ENCODE data around the gene DLGAP5. TPM values are rescaled to one million over a fixed set of nuclear protein-coding genes. Genes with fewer than 3 reads are reported as not detected.

The DLGAP5 gene
- polyA plus RNA-seq, 1 donor (not counting 4 experiments of a cell fraction or from before 2014, with no cell fraction given), result 15.3 TPM

DNA sequence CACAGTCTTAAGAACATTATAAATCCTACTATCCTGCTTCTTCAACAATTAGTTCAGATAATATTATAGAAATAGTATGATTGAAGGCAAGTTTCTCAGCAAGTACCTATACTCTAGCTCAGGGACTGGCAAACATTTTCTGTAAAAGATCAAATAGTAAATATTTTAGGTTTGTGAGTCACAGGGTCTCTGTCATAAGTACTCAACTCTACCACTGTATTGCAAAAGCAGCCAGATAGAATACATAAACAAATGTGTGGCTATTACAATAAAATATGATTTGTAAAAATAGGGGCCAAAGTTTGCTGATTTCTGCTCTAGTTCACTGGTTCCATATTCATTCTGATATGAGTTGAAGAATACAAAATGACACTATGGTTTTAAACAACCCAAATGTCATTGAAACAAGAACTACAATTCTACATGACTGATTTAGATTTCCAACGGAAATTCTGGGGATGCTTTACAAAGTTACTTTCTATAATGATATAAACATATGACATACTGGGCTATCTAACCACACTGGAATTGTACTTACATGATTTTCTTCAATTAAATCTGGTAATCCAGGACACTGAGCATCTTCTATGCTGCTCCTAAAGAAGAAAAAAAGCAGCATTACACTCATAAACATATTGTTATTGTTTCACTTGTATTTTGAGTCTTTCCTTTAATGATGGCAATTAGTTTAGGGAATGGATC is 39.2 kb downstream of the DLGAP5 start:
- H3K79me2 ChIP-seq (ENCODE audit: control insufficient read depth, insufficient read depth, low read length), result no peaks in the 10 kb centered on the region
- H3K9me1 ChIP-seq (ENCODE audit: control insufficient read depth, extremely low read depth, insufficient read depth, low read length), result no peaks in the 10 kb centered on the region
- no peaks in the 10 kb centered on the region for H4K20me1 ChIP-seq (ENCODE audit: control insufficient read depth, extremely low read depth, insufficient read depth, low read length)
- no peak overlapping the region for H3K4me3 ChIP-seq (ENCODE audit: control insufficient read depth in 2 of 3, extremely low read depth in 1 of 3, insufficient read depth in 2 of 3, low read depth in 1 of 3, low read length in 3 of 3)
- H3K36me3 ChIP-seq (ENCODE audit: control insufficient read depth in 2 of 2, extremely low read depth in 1 of 2, insufficient read depth in 2 of 2, low read length in 2 of 2), result peaks cover 0 to 20% of the 10 kb centered on the region in 2 experiments
- no peaks in the 10 kb centered on the region for H3K27me3 ChIP-seq (ENCODE audit: control insufficient read depth, extremely low read depth, insufficient read depth, low read length)
- H3K27ac ChIP-seq (ENCODE audit: control insufficient read depth, insufficient read depth, low read length), result no peak overlapping the region
- H2AFZ ChIP-seq (ENCODE audit: control insufficient read depth, low read length), result no peak overlapping the region
- no peak overlapping the region for H3K9ac ChIP-seq (ENCODE audit: control insufficient read depth, extremely low read depth, insufficient read depth, low read length)
- dilution Hi-C loops (cut with MboI; ENCODE audit: extremely low pct_ligation_motif_present, low sequenced_read_pairs), result no loop called here
- FAIRE-seq (no peak), DNase-seq (ENCODE audit: low read depth, low spot score) (no peak)
- no peaks in the 10 kb centered on the region for H3K4me1 ChIP-seq (ENCODE audit: control insufficient read depth, extremely low read depth, insufficient read depth, low read length)
- no peak overlapping the region for H3K4me2 ChIP-seq (ENCODE audit: control insufficient read depth, extremely low read depth, insufficient read depth, low read depth, low read length)
- H3K9me3 ChIP-seq (ENCODE audit: control insufficient read depth, low read depth, low read length), result no peaks in the 10 kb centered on the region
- TF ChIP-seq, protein P1, sequence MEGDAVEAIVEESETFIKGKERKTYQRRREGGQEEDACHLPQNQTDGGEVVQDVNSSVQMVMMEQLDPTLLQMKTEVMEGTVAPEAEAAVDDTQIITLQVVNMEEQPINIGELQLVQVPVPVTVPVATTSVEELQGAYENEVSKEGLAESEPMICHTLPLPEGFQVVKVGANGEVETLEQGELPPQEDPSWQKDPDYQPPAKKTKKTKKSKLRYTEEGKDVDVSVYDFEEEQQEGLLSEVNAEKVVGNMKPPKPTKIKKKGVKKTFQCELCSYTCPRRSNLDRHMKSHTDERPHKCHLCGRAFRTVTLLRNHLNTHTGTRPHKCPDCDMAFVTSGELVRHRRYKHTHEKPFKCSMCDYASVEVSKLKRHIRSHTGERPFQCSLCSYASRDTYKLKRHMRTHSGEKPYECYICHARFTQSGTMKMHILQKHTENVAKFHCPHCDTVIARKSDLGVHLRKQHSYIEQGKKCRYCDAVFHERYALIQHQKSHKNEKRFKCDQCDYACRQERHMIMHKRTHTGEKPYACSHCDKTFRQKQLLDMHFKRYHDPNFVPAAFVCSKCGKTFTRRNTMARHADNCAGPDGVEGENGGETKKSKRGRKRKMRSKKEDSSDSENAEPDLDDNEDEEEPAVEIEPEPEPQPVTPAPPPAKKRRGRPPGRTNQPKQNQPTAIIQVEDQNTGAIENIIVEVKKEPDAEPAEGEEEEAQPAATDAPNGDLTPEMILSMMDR (optimal IDR thresholded peaks at IDR 0.05 in 1 of 3, IDR thresholded peaks at IDR 0.05 in 1 of 3, conservative IDR thresholded peaks at IDR 0.05 in 1 of 3; ENCODE audit: extremely low read depth in 1 of 3, insufficient read depth in 2 of 3, low read length in 3 of 3), result no peak

DNA sequence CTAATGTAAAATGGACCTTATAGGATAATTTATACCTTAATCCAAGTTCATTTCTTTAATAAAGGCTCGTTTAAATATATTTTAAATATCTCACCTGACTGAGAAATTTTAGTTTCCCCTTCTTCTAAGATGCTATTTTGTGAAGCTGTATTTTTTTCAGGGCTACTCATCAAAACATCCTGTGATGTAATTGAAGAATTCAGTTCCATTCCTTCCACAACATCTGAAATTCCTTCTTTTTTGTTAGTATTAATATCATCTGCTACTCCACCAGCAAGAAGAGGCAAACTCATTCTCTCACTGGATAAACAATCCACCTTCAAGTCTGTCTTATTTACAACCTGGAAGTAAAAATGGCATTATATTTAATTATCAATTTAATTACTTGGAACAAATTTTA is 39.8 kb downstream of the DLGAP5 start:
- H3K79me2 ChIP-seq (ENCODE audit: control insufficient read depth, insufficient read depth, low read length), result no peaks in the 10 kb centered on the region
- no peaks in the 10 kb centered on the region for H4K20me1 ChIP-seq (ENCODE audit: control insufficient read depth, extremely low read depth, insufficient read depth, low read length)
- no peaks in the 10 kb centered on the region for H3K9me3 ChIP-seq (ENCODE audit: control insufficient read depth, low read depth, low read length)
- H2AFZ ChIP-seq (ENCODE audit: control insufficient read depth, low read length), result no peak overlapping the region
- H3K36me3 ChIP-seq (ENCODE audit: control insufficient read depth in 2 of 2, extremely low read depth in 1 of 2, insufficient read depth in 2 of 2, low read length in 2 of 2), result peaks cover 0 to 23% of the 10 kb centered on the region in 2 experiments
- H3K9me1 ChIP-seq (ENCODE audit: control insufficient read depth, extremely low read depth, insufficient read depth, low read length), result peaks cover 2% of the 10 kb centered on the region
- no peak for TF ChIP-seq EZH2 (IDR thresholded peaks at IDR 0.05; ENCODE audit: low read length)
- TF ChIP-seq, protein P1 (optimal IDR thresholded peaks at IDR 0.05 in 1 of 3, IDR thresholded peaks at IDR 0.05 in 1 of 3, conservative IDR thresholded peaks at IDR 0.05 in 1 of 3; ENCODE audit: extremely low read depth in 1 of 3, insufficient read depth in 2 of 3, low read length in 3 of 3), result no peak
- H3K27me3 ChIP-seq (ENCODE audit: control insufficient read depth, extremely low read depth, insufficient read depth, low read length), result no peaks in the 10 kb centered on the region
- FAIRE-seq (no peak), DNase-seq (ENCODE audit: low read depth, low spot score) (no peak)
- no peak overlapping the region for H3K4me2 ChIP-seq (ENCODE audit: control insufficient read depth, extremely low read depth, insufficient read depth, low read depth, low read length)
- H3K4me1 ChIP-seq (ENCODE audit: control insufficient read depth, extremely low read depth, insufficient read depth, low read length), result no peaks in the 10 kb centered on the region
- H3K4me3 ChIP-seq (ENCODE audit: control insufficient read depth in 2 of 3, extremely low read depth in 1 of 3, insufficient read depth in 2 of 3, low read depth in 1 of 3, low read length in 3 of 3), result no peak overlapping the region
- dilution Hi-C loops (cut with MboI; ENCODE audit: extremely low pct_ligation_motif_present, low sequenced_read_pairs), result no loop called here
- H3K9ac ChIP-seq (ENCODE audit: control insufficient read depth, extremely low read depth, insufficient read depth, low read length), result no peak overlapping the region
- H3K27ac ChIP-seq (ENCODE audit: control insufficient read depth, insufficient read depth, low read length), result no peak overlapping the region
